GM12892 (cell line): ENCODE measurements around the gene ASPHD1.

Experiments used
- POLR2A ChIP-seq: IDR thresholded peaks from 2 replicates; pipeline ENCODE4 v1.6.1; 2011; ENCODE audit warnings: low read depth, low read length, control low read depth
- POLR2AphosphoS5 ChIP-seq: IDR thresholded peaks from 2 replicates; pipeline ENCODE4 v1.6.1; 2011; ENCODE audit warnings: low read depth, low read length, control low read depth
- TAF1 ChIP-seq: IDR thresholded peaks from 2 replicates; pipeline ENCODE4 v1.6.1; 2011; ENCODE audit warnings: low read depth, mild to moderate bottlenecking, control low read depth, low read length, borderline replicate concordance

DNA sequence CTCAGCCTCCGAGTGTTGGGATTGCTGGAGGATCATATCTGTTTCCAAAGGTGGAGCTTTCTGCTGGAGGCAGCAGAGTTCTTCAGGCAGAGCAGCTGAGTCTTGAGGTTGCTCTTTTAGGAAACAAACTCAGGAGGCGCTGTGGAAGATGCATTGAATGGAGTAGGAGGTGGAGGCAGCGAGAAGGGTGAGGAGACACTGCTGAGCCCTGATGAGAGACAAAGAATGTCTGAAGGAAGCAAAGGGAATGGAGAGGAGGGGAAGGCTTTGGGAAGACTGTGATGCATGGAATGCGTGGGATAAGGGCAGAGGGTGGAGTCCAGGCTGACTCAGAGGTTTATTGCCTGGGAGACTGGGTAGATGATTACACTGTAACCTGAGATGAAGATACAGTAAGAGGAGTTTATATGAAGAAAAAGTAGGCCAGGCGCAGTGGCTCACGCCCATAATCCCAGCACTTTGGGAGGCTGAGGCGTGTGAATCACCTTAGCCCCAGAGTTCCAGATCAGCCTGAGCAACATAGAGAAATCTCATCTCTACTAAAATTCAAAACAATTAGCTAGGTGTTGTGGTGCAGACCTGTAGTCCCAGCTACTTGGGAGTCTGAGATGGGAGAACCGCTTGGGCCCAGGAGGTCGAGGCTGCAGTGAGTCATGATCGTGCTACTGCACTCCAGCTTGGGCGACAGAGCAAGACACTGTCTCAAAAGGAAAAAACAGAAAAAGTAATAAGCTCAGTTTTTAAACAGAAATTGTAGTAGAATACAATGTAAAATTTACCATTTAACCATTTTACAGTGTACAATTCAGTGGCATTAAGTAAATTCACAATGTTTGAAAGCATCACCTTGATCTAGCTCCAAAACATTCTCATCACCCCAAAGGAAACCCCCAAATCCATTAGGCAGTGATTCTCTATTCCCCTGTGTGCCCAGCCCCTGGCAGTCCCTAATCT, 43.8 kb downstream of the ASPHD1 start:
- TF ChIP-seq POLR2A: no peak
- no peak for TF ChIP-seq POLR2AphosphoS5
- no peak for TF ChIP-seq TAF1
